H9 (cell line): ENCODE data around the gene NBEAL2. TPM values are rescaled to one million over a fixed set of nuclear protein-coding genes. Genes with fewer than 3 reads are reported as not detected.

ENCODE experiments used
- DNase-seq: peaks from one replicate; pipeline ENCODE4 v3.0.0-alpha.2; 2017
- H2AFZ ChIP-seq: one replicate; pipeline ENCODE4 v1.6.1; 2013; ENCODE audit warnings: mild to moderate bottlenecking, low read length, control low read depth, moderate library complexity
- H2AK5ac ChIP-seq: 2 replicates; pipeline ENCODE4 v1.6.1; 2013; ENCODE audit warnings: low read length, control low read depth, mixed read lengths; ENCODE audit not compliant: insufficient read length
- H2BK120ac ChIP-seq: one replicate; pipeline ENCODE4 v1.6.1; 2013; ENCODE audit warnings: low read depth, mild to moderate bottlenecking, low read length, control low read depth, inconsistent platforms; ENCODE audit not compliant: poor library complexity, severe bottlenecking
- H2BK12ac ChIP-seq: 2 replicates; pipeline ENCODE4 v1.6.1; 2013; ENCODE audit warnings: low read length, control low read depth, mixed read lengths, low read depth; ENCODE audit not compliant: insufficient read length
- H2BK15ac ChIP-seq: 2 replicates; pipeline ENCODE4 v1.6.1; 2013; ENCODE audit warnings: low read depth, low read length, control low read depth
- H2BK20ac ChIP-seq: one replicate; pipeline ENCODE4 v1.6.1; 2013; ENCODE audit warnings: low read depth, mild to moderate bottlenecking, low read length, control low read depth, inconsistent platforms; ENCODE audit not compliant: poor library complexity, severe bottlenecking
- H2BK5ac ChIP-seq: 2 replicates; pipeline ENCODE4 v1.6.1; 2013; ENCODE audit warnings: low read length, control low read depth, mixed read lengths; ENCODE audit not compliant: insufficient read length
- H3K14ac ChIP-seq: 2 replicates; pipeline ENCODE4 v1.6.1; 2013; ENCODE audit warnings: low read length, control low read depth; ENCODE audit not compliant: insufficient read depth
- H3K18ac ChIP-seq: 2 replicates; pipeline ENCODE4 v1.6.1; 2013; ENCODE audit warnings: low read depth, mild to moderate bottlenecking, mixed read lengths, low read length, control low read depth; ENCODE audit not compliant: insufficient read length
- H3K23ac ChIP-seq: 2 replicates; pipeline ENCODE4 v1.6.1; 2013; ENCODE audit warnings: low read length, control low read depth, mixed read lengths, low read depth; ENCODE audit not compliant: insufficient read length
- H3K23me2 ChIP-seq: 2 replicates; pipeline ENCODE4 v1.6.1; 2013; ENCODE audit warnings: low read depth, mild to moderate bottlenecking, mixed read lengths, low read length, control low read depth; ENCODE audit not compliant: insufficient read length, poor library complexity, severe bottlenecking
- H3K27ac ChIP-seq: 2 replicates; pipeline ENCODE4 v1.5.1; 2013; ENCODE audit warnings: low read length, control low read depth, mixed read lengths, low read depth; ENCODE audit not compliant: insufficient read length
- H3K27me3 ChIP-seq: 2 replicates; pipeline ENCODE4 v1.6.1; 2013; ENCODE audit warnings: low read length, control low read depth, inconsistent platforms; ENCODE audit not compliant: insufficient read depth
- H3K4ac ChIP-seq: 2 replicates; pipeline ENCODE4 v1.6.1; 2013; ENCODE audit warnings: low read depth, mild to moderate bottlenecking, control low read depth, inconsistent platforms, low read length, moderate library complexity
- H3K4me1 ChIP-seq: 2 replicates; pipeline ENCODE4 v1.6.1; 2013; ENCODE audit warnings: low read length, control low read depth, inconsistent platforms; ENCODE audit not compliant: insufficient read depth
- H3K4me2 ChIP-seq: 2 replicates; pipeline ENCODE4 v1.6.1; 2013; ENCODE audit warnings: low read length, control low read depth, mixed read lengths; ENCODE audit not compliant: insufficient read length, insufficient read depth
- H3K56ac ChIP-seq: 2 replicates; pipeline ENCODE4 v1.6.1; 2013; ENCODE audit warnings: low read depth, mild to moderate bottlenecking, mixed read lengths, low read length, control low read depth; ENCODE audit not compliant: insufficient read length
- H3K79me1 ChIP-seq: 2 replicates; pipeline ENCODE4 v1.6.1; 2013; ENCODE audit warnings: low read depth, mild to moderate bottlenecking, moderate library complexity, low read length, control low read depth, inconsistent platforms; ENCODE audit not compliant: insufficient read depth, poor library complexity, severe bottlenecking
- H3K79me2 ChIP-seq: 2 replicates; pipeline ENCODE4 v1.6.1; 2013; ENCODE audit warnings: low read length, control low read depth, inconsistent platforms; ENCODE audit not compliant: insufficient read depth
- H3K9ac ChIP-seq: 2 replicates; pipeline ENCODE4 v1.6.1; 2013; ENCODE audit warnings: low read length, control low read depth, mixed read lengths; ENCODE audit not compliant: insufficient read length; ENCODE audit errors: extremely low read depth
- H3K9me3 ChIP-seq: one replicate; pipeline ENCODE4 v1.6.1; 2013; ENCODE audit warnings: low read depth, low read length, inconsistent platforms; ENCODE audit not compliant: control insufficient read depth
- H3T11ph ChIP-seq: one replicate; pipeline ENCODE4 v1.6.1; 2013; ENCODE audit warnings: mild to moderate bottlenecking, low read length, control low read depth, inconsistent platforms
- H4K20me1 ChIP-seq: one replicate; pipeline ENCODE4 v1.6.1; 2013; ENCODE audit not compliant: control insufficient read depth, insufficient read length, insufficient read depth
- H4K5ac ChIP-seq: 2 replicates; pipeline ENCODE4 v1.6.1; 2013; ENCODE audit warnings: low read depth, mild to moderate bottlenecking, mixed read lengths, low read length, control low read depth; ENCODE audit not compliant: insufficient read length
- H4K8ac ChIP-seq: replicated peaks from 2 replicates; pipeline ENCODE4 v1.6.1; 2013; ENCODE audit warnings: low read length, control low read depth, mixed read lengths, low read depth; ENCODE audit not compliant: insufficient read length
- H4K91ac ChIP-seq: 2 replicates; pipeline ENCODE4 v1.6.1; 2013; ENCODE audit warnings: low read depth, mild to moderate bottlenecking, moderate library complexity, mixed read lengths, low read length, control low read depth; ENCODE audit not compliant: insufficient read length
- H3K27ac Mint-ChIP-seq, 3 experiments: 2 replicates in 2 of 3; 3 replicates in 1 of 3; pipeline ENCODE4 v1.8.0; 2020 to 2021; ENCODE audit warnings: mixed read lengths in 3 of 3, mild to moderate bottlenecking in 1 of 3, moderate library complexity in 1 of 3
- H3K27me3 Mint-ChIP-seq: 2 replicates; pipeline ENCODE4 v1.8.0; 2021; ENCODE audit warnings: low read depth, mild to moderate bottlenecking, moderate library complexity, mixed read lengths
- H3K36me3 Mint-ChIP-seq, 3 experiments: 2 replicates in 2 of 3; 3 replicates in 1 of 3; pipeline ENCODE4 v1.8.0; 2020 to 2021; ENCODE audit warnings: low read depth in 3 of 3, mixed read lengths in 3 of 3; ENCODE audit not compliant: insufficient read depth in 1 of 3
- H3K4me1 Mint-ChIP-seq, 2 experiments: 2 replicates each; pipeline ENCODE4 v1.8.0; 2020; ENCODE audit warnings: mixed read lengths in 2 of 2
- H3K4me3 Mint-ChIP-seq, 2 experiments: 2 replicates in 1 of 2; 3 replicates in 1 of 2; pipeline ENCODE4 v1.8.0; 2020 to 2021; ENCODE audit warnings: mild to moderate bottlenecking in 2 of 2, mixed read lengths in 2 of 2, moderate library complexity in 1 of 2
- H3K9me3 Mint-ChIP-seq, 2 experiments: 2 replicates in 1 of 2; 3 replicates in 1 of 2; pipeline ENCODE4 v1.8.0; 2020; ENCODE audit warnings: mild to moderate bottlenecking in 2 of 2, mixed read lengths in 2 of 2, moderate library complexity in 1 of 2
- CTCF ChIP-seq: fragments of 200-600 bp; sonication (generic); conservative IDR thresholded peaks from 3 replicates; pipeline ENCODE4 v1.8.0; 2021; ENCODE audit warnings: antibody characterized with exemption, mild to moderate bottlenecking
- total RNA-seq: library from RNA; stranded (reverse); gene quantifications from 2 replicates; pipeline ENCODE4 v1.2.1, GENCODE V29; 2021

The NBEAL2 gene
- total RNA-seq, 1 experiment from 2014 or later, result 52.1 TPM

GRCh38 chr3:47054412-47054811 lies 74.9 kb downstream of the NBEAL2 start:
- Histone ChIP-seq H3K4me2 (no peak overlapping the region), H2BK20ac (no peak overlapping the region), H4K5ac (no peak overlapping the region), H3K79me1 (peaks cover 6% of the 10 kb centered on the region), H3K4me1 (no peaks in the 10 kb centered on the region), H3K79me2 (0 out of 2 replicates have a peak, but pooled peaks cover 2% of the 10 kb centered on the region), H3K23ac (no peak overlapping the region), H3K27me3 (no peaks in the 10 kb centered on the region), H3K56ac (no peak overlapping the region), H3K9me3 (no peaks in the 10 kb centered on the region), H4K8ac (no peak overlapping the region), H3K23me2 (no peaks in the 10 kb centered on the region), H3T11ph (no peak overlapping the region), H4K20me1 (no peaks in the 10 kb centered on the region), H2BK120ac (no peak overlapping the region), H3K9ac (no peak overlapping the region), H3K18ac (no peak overlapping the region), H2BK12ac (no peak overlapping the region), H4K91ac (no peak overlapping the region), H2AFZ (no peak overlapping the region), H3K14ac (no peak overlapping the region), H3K27ac (no peak overlapping the region), H3K4ac (no peak overlapping the region), H2BK5ac (no peak overlapping the region), H2BK15ac (no peak overlapping the region), H2AK5ac (no peak overlapping the region)
- Mint-ChIP-seq H3K4me1 (no peaks in the 10 kb centered on the region), H3K36me3 (peaks cover 13 to 33% (median 28%) of the 10 kb centered on the region in 3 experiments; a peak in 6 of 7 replicates), H3K27ac (no peak overlapping the region), H3K4me3 (no peak overlapping the region), H3K9me3 (no peaks in the 10 kb centered on the region), H3K27me3 (no peaks in the 10 kb centered on the region)
- TF ChIP-seq CTCF, result no peak
- no peak for DNase-seq
